GM19467 (cell line): Measurements from ENCODE around the gene PCDHA1.
"Not testable (repeated sequence)": the region's sequence is repeated elsewhere in the genome, so short reads cannot be mapped to it uniquely, and the experiment has no call there.

Experiments used
- ATAC-seq: cut with Tn5 transposase; IDR thresholded peaks from one replicate; pipeline ENCODE4 v1.9.1; 2021; ENCODE audit warnings: mild to moderate bottlenecking, moderate library complexity; ENCODE audit not compliant: unreplicated experiment

Gene PCDHA1

DNA sequence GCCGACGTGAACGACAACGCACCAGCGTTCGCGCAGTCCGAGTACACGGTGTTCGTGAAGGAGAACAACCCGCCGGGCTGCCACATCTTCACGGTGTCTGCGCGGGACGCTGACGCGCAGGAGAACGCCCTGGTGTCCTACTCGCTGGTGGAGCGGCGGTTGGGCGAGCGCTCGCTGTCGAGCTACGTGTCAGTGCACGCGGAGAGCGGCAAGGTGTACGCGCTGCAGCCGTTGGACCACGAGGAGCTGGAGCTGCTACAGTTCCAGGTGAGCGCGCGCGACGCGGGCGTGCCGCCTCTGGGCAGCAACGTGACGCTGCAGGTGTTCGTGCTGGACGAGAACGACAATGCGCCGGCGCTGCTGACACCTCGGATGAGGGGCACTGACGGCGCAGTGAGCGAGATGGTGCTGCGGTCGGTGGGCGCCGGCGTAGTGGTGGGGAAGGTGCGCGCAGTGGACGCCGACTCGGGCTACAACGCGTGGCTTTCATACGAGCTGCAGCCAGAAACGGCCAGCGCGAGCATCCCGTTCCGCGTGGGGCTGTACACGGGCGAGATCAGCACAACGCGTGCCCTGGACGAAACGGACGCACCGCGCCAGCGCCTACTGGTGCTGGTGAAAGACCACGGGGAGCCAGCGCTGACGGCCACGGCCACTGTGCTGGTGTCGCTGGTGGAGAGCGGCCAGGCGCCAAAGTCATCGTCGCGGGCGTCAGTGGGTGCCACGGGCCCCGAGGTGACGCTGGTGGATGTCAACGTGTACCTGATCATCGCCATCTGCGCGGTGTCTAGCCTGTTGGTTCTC is 64.1 kb downstream of the PCDHA1 start:
- ATAC-seq: not testable (repeated sequence)

- ATAC-seq: no peak
Observed at GRCh38 chr5:140855772-140856674, 70.1 kb downstream of the PCDHA1 start, which contains the start of gene PCDHA10. Gene PCDHA10, plus strand, starts transcription at chr5:140855897. Its CDS starts 152 bp downstream, at chr5:140856049.

- ATAC-seq: no peak
Observed at GRCh38 chr5:140857177-140857986, 71.4 kb downstream of the PCDHA1 start.

- ATAC-seq: no peak
Observed at GRCh38 chr5:140857987-140858240, 72.0 kb downstream of the PCDHA1 start.

DNA sequence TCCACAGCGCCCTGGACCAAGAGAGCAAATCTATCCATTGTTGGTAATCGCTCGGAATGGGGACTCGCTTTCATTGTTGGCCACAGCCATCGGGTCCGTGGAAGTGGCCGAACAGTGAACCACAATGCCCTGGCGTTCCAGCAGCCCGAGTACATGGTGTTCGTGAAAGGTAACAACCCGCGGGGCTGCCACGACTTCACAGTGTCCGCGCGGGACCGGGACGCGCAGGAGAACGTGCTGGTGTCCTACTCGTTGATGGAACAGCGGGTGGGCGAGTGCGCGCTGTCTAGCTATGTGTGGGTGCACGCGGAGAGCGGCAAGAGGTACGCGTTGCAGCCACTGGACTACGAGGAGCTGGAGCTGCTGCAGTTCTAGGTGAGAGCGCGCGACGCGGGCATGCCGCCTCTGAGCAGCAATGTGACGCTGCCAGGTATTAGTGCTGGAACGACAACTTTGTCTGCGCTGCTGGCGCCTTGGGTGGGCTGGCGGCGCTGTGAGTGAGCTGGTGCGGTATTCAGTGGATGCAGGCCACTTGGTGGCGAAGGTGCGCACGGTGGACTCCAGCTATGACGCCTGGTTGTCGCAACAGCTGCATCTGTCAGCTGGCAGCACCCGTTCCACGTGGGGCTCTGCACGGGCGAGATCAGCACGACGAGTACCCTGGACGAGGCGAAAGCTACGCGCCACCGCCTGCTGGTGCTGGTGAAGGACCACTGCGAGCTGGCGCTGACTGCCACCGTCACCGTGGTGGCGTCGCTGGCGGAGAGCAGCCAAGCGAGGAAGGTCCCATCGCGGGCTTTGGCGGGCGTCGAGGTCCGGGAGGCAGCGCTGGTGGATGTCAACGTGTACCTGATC is 76.7 kb downstream of the PCDHA1 start:
- no peak for ATAC-seq

GRCh38 chr5:140868721-140869554 is 83.0 kb downstream of the PCDHA1 start, which contains the start of gene PCDHA11:
Gene PCDHA11, plus strand, starts transcription at chr5:140868957. Its CDS starts 147 bp downstream, at chr5:140869104.
- ATAC-seq: no peak

- no peak for ATAC-seq
Observed at GRCh38 chr5:140869555-140869886, 83.6 kb downstream of the PCDHA1 start.

DNA sequence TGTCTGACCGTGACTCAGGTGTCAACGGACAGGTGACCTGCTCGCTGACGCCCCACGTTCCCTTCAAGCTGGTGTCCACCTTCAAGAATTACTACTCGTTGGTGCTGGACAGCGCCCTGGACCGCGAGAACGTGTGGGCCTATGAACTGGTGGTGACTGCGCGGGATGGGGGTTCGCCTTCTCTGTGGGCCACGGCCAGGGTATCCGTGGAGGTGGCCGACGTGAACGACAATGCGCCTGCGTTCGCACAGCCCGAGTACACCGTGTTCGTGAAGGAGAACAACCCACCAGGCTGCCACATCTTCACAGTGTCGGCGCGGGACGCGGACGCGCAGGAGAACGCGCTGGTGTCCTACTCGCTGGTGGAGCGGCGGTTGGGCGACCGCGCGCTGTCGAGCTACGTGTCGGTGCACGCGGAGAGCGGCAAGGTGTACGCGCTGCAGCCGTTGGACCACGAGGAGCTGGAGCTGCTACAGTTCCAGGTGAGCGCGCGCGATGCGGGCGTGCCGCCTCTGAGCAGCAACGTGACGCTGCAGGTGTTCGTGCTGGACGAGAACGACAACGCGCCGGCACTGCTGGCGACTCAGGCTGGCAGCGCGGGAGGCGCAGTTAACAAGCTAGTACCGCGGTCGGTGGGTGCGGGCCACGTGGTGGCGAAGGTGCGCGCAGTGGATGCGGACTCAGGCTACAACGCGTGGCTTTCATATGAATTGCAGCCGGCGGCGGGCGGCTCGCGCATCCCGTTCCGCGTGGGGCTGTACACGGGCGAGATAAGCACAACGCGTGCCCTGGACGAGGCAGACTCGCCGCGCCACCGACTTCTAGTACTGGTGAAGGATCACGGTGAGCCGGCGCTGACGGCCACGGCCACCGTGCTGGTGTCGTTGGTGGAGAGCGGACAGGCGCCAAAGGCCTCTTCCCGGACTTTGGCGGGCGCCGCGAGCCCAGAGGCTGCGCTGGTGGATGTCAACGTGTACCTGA is 84.6 kb downstream of the PCDHA1 start:
- ATAC-seq: no peak

- ATAC-seq: no peak
Observed at GRCh38 chr5:140875085-140876065, 89.4 kb downstream of the PCDHA1 start, which contains the start of gene PCDHA12. Gene PCDHA12, plus strand, starts transcription at chr5:140875308. Its CDS starts 165 bp downstream, at chr5:140875473.

- ATAC-seq: not testable (repeated sequence)
Observed at GRCh38 chr5:140876541-140877261, 90.8 kb downstream of the PCDHA1 start.

DNA sequence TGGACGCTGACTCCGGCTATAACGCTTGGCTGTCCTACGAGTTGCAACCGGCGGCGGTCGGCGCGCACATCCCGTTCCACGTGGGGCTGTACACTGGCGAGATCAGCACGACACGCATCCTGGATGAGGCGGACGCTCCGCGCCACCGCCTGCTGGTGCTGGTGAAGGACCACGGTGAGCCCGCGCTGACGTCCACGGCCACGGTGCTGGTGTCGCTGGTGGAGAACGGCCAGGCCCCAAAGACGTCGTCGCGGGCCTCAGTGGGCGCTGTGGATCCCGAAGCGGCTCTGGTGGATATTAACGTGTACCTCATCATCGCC is 91.3 kb downstream of the PCDHA1 start:
- no peak for ATAC-seq

- no peak for ATAC-seq
Observed at GRCh38 chr5:140881889-140882590, 96.1 kb downstream of the PCDHA1 start, which contains the start of gene PCDHA13. Gene PCDHA13, plus strand, starts transcription at chr5:140882124. Its CDS starts 145 bp downstream, at chr5:140882269.

DNA sequence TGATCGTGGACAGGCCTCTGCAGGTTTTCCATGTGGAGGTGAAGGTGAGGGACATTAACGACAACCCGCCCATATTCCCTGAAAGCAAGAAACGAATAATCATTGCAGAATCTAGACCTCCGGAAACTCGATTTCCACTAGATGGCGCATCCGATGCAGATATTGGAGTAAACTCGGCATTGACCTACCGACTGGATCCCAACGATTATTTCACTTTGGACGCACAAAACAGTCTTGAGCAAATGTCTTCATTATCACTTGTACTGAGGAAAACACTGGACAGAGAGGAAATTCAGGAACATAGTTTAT is 96.6 kb downstream of the PCDHA1 start:
- no peak for ATAC-seq

DNA sequence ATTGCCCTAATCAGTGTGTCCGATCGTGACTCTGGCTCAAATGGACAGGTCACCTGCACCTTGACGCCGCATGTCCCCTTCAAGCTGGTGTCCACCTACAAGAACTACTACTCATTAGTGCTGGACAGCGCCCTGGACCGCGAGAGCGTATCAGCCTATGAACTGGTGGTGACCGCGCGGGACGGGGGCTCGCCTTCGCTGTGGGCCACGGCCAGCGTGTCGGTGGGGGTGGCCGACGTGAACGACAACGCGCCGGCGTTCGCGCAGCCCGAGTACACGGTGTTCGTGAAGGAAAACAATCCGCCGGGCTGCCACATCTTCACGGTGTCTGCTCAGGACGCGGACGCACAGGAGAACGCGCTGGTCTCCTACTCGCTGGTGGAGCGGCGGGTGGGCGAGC is 97.4 kb downstream of the PCDHA1 start:
- no peak for ATAC-seq

DNA sequence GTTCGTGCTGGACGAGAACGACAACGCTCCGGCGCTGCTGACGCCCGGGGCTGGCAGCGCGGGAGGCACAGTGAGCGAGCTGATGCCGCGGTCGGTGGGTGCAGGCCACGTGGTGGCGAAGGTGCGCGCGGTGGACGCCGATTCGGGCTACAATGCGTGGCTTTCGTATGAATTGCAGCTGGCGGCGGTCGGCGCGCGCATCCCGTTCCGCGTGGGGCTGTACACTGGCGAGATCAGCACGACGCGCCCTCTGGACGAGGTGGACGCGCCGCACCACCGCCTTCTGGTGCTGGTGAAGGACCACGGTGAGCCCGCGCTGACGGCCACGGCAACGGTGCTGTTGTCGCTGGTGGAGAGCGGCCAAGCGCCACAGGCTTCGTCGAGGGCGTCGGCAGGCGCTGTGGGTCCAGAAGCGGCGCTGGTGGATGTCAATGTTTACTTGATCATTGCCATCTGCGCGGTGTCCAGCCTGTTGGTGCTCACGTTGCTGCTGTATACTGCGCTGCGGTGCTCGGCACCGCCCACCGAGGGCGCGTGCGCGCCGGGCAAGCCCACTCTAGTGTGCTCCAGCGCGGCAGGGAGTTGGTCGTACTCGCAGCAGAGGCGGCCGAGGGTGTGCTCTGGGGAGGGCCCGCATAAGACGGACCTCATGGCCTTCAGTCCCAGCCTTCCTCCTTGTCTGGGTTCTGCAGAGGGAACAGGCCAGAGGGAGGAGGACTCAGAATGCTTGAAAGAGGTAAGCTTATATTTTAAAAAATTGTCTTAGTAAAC is 98.2 kb downstream of the PCDHA1 start:
- ATAC-seq: no peak
